GM18519 (cell line): ENCODE data around the gene LBP.
"Not testable (repeated sequence)": the region's sequence is repeated elsewhere in the genome, so short reads cannot be mapped to it uniquely, and the experiment has no call there.

Experiments
- ATAC-seq: cut with Tn5 transposase; IDR thresholded peaks from one replicate; pipeline ENCODE4 v1.9.1; 2021; ENCODE audit warnings: mild to moderate bottlenecking, moderate library complexity; ENCODE audit not compliant: unreplicated experiment, low FRiP score

The LBP gene, protein sequence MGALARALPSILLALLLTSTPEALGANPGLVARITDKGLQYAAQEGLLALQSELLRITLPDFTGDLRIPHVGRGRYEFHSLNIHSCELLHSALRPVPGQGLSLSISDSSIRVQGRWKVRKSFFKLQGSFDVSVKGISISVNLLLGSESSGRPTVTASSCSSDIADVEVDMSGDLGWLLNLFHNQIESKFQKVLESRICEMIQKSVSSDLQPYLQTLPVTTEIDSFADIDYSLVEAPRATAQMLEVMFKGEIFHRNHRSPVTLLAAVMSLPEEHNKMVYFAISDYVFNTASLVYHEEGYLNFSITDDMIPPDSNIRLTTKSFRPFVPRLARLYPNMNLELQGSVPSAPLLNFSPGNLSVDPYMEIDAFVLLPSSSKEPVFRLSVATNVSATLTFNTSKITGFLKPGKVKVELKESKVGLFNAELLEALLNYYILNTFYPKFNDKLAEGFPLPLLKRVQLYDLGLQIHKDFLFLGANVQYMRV

GRCh38 chr20:38346247-38346651 lies at the start of gene LBP:
Gene LBP, plus strand, starts transcription at chr20:38346482. Its CDS starts 35 bp downstream, at chr20:38346517.
- ATAC-seq, result no peak

DNA sequence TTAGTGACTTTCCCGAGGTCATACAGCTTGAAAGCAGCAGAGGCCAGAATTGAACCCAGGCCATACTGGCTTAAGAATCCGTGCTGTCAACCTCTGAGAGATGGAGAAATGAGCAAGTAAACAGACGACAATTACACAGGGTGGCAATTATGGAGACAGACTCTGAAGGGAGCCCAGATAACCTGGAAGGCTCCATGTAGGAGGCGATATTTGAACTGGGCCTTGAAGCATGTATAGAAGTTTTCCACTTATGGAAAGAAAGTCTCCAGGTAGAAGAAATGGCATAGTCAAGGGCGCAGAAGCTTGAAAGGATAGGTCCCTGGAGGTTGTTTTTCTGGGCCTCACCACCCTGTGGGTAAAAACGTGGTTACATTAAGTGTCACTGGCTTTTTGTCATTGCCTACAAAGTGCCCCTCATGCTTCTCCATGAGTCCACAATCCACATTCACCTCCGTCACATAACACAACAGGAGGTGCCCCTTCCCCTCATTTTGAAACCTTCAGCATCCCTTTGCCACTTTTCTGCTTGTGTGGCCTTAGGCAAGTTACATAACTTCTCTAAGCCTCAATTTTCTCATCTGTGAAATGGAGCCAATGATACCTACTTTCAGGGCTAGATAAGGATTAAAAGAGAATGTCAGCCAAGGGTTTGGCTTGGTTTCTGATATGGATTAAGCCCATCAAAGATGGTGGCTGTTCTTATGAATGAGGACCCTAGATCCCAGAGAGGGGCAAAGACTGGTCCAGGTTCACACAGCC lies 48.2 kb upstream of the LBP start:
- ATAC-seq, result no peak

DNA sequence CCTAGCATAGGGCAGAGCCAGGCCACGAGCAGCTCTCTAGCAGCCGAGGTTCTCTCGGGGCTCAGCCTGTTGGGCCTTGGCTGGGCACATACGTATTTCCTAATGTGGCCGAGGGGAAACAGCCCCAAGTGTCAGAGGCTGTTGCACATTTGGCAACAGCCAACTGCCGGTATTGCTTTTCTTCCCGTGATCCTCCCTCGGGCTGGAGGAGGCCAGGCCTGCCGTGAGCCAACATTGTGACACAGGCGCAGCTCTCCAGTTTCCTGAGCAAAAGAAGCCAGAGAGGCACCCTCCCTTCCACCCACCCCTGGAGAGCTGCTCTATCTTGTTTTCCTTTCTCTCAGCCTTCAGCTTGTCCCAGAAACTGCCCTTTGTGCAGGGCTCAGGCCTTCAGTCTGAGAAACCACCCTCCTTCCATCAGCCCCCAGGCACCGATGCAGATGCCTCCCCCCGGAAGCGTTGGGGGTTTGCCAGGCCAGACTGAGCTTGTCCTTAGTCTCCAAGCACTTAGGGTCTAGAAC lies 47.5 kb upstream of the LBP start:
- ATAC-seq, result no peak

- no peak for ATAC-seq
Measured at GRCh38 chr20:38299963-38300362, 46.3 kb upstream of the LBP start.

DNA sequence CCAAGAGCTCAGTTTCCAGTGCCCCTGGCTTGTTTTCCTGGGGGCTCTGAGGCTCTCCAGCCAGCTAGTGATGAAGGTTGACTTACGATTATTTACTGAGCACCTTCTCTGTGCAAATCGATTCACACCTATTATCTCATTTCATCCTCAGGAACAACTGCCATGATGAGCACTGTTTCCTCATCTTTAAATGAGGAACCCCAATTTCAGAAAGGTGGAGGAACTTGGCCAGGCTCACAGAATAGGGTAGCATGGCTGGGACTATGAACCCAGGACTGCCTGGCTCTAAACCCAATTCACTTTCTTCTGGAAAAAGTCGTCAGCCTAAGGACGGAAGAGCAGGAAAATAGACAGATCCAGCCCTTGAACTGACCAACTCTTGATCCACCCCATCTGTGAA lies 45.8 kb upstream of the LBP start:
- no peak for ATAC-seq

GRCh38 chr20:38301309-38301708 lies 45.0 kb upstream of the LBP start:
- ATAC-seq, result no peak

GRCh38 chr20:38302786-38303185 lies 43.5 kb upstream of the LBP start:
- no peak for ATAC-seq

DNA sequence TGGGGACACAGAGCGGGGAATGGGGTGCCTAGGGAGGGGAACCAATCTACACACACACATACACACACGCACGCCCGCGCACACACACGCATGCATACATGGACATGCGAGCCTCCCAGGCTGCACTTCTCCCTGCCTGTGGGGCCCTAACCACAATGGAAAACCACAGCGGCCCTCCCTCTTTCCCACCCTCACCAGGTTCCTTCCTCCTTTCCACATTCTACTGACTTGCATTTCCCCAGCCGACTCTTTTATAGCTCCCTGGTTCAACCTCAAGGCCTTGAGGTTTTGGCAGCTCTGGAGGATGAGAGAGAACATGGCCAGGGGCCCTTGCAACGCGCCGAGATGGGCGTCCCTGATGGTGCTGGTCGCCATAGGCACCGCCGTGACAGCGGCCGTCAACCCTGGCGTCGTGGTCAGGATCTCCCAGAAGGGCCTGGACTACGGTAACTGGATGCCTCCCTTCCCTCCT lies 42.3 kb upstream of the LBP start, which contains the start of gene BPI:
TSS of gene BPI (plus strand) at position 249 of the 472 bp plus-strand sequence. CDS start at position 317, 68 bp downstream.
- no peak for ATAC-seq

DNA sequence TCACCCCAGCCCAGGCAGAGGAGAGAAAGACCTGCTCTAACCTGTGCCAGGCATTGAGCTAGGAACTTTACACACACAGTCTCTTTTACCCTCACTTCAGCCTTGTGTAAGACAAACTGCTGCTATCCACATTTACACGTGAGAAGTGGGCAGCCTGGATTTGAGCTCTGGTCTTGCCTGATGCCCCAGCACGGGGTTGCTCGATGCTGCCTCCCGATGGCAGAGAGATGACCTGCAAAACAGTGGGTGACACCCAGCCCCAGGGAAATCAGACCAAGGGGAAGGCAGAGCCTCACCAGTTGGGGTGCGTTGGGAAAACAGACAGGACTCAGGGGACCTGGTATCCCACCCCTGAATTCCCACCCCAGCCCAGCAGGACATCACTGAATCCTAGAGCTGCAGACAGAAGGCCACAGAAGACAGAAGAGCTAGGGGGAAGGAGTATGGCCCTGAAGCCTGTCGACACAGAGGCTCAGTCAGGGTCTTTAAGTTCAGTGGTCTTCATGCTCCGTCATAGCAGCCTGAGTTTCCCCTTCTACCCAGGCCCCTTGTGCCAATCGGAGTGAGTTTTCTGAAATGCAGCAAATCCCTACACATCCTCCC lies 41.3 kb upstream of the LBP start:
- no peak for ATAC-seq

GRCh38 chr20:38305541-38305940 lies 40.7 kb upstream of the LBP start:
- no peak for ATAC-seq

DNA sequence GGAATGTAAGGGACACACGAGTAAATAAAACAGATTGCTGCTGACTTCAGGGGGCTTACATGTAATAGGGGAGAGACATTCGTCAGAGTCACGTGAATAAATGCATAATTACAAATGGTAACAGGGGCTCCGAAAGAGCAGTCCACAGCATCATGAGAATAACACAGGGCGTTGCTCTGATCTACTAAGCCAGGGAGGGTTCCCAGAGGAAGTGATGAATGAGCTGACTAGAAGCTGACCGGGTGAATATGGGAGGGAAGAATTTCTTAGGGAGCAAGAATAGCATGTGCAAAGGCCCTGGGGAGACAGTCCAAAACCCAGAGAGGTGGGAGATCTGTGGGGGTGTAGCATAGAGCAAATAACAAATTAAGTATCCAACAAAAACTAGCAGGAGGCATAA lies 39.9 kb upstream of the LBP start:
- no peak for ATAC-seq

DNA sequence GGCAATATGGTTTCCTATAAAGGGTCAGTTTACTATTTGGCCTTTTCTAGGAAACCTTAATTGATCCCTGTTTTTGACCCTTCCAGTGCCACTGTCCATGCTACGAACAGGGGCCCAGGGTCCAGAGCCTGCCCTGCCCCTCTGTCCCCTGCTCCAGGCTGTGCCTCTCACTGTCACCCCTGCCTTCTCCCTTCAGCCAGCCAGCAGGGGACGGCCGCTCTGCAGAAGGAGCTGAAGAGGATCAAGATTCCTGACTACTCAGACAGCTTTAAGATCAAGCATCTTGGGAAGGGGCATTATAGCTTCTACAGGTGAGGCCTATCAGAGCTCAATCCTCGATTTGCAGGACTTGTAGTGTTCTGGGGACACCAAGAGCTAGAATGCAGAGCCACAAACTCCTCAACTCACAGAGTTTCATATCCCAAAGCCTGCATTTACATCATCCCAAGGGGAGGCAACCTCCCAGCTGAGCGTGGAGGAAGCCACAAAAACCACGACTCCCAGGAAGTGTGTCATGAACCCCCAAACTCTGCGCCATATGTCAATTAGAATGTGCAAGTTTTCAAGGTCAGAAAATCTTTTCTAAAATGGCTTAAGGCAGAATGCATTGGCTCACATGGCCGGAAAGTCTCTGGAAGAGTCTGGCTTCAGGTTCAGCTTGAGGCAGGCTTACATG lies 38.8 kb upstream of the LBP start:
- ATAC-seq, result no peak

GRCh38 chr20:38308047-38308438 lies 38.2 kb upstream of the LBP start:
- no peak for ATAC-seq

- no peak for ATAC-seq
Measured at GRCh38 chr20:38308447-38308846, 37.8 kb upstream of the LBP start.

DNA sequence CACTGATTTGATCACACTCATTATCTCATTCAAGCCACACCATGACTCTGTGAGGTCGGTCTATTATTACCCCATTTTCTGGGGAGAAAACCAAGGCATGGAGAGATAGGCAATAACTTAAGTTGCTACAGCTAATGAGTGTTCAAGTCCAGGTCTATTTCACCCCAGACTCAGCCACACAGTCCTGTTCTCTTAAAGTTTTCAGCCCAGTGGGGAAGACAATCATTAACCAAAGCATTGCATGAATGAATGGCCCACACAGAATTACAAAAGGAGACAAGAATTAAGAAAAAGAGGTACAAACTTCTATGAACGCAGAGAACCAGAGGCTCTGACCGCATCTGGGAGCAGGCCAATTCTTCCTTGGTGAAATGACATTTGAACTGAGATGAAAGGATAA lies 35.2 kb upstream of the LBP start:
- no peak for ATAC-seq

DNA sequence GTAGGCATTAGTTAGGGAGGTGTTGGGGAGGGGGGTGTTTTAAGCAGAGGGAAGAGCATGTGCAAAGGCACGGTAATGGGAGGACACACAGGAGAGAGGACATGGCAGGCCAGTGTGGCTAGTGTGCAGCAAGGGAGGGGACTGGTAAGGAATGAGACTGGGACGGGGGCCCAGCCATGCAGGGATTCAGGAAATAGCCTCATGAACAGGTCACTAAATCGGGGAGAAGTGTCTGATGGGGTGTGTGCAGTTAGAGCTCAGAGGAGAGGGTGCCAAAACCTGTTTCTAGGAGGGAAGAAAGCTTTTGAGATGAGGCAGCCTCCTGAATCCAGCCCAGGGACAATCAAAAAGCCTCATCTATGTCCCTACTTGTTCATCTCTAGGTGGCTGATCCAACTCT lies 34.8 kb upstream of the LBP start:
- ATAC-seq, result no peak

GRCh38 chr20:38313676-38314075 lies 32.6 kb upstream of the LBP start:
- no peak for ATAC-seq

DNA sequence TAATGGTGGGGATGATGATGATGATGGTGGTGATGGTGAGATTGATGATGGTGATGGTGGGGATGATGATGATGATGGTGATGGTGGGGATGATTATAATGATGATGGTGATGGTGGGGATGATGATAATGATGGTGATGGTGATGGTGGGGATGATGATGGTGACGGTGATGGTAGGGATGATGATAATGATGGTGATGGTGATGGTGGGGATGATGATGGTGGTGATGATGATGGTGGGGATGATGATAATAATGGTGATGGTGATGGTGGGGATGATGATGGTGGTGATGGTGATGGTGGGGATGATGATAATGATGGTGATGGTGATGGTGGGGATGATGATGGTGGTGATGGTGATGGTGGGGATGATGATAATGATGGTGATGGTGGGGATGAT lies 31.9 kb upstream of the LBP start:
- ATAC-seq, result not testable (repeated sequence)

GRCh38 chr20:38315290-38315966 lies 30.9 kb upstream of the LBP start:
- no peak for ATAC-seq

GRCh38 chr20:38316341-38316740 lies 29.9 kb upstream of the LBP start:
- ATAC-seq, result no peak
